ENCODE measurements around the gene PRR35.

The PRR35 gene

GRCh38 chr16:560204-560700, at the start of gene PRR35:
TSS of gene PRR35 (plus strand) at chr16:560394. CDS start at chr16:563295, 2,901 bp downstream.
- DNase-seq (ENCODE audit: low read depth in 2 of 2), result no peak

GRCh38 chr16:512802-513201, 47.4 kb upstream of the PRR35 start:
- no peak for DNase-seq (ENCODE audit: low read depth in 2 of 2)

GRCh38 chr16:513950-514349, 46.2 kb upstream of the PRR35 start:
- DNase-seq (ENCODE audit: low read depth in 2 of 2), result no peak

GRCh38 chr16:515175-515938, 44.8 kb upstream of the PRR35 start:
- no peak for DNase-seq (ENCODE audit: low read depth in 2 of 2)

GRCh38 chr16:515939-516226, 44.3 kb upstream of the PRR35 start:
- no peak for DNase-seq (ENCODE audit: low read depth in 2 of 2)

- no peak for DNase-seq (ENCODE audit: low read depth in 2 of 2)
Measured at GRCh38 chr16:516301-516700, 43.9 kb upstream of the PRR35 start.

- DNase-seq (ENCODE audit: low read depth in 2 of 2), result no peak
Measured at GRCh38 chr16:518858-519257, 41.3 kb upstream of the PRR35 start.

GRCh38 chr16:519425-519824, 40.8 kb upstream of the PRR35 start:
- no peak for DNase-seq (ENCODE audit: low read depth in 2 of 2)

GRCh38 chr16:519841-520687, 40.1 kb upstream of the PRR35 start:
- no peak for DNase-seq (ENCODE audit: low read depth in 2 of 2)

GRCh38 chr16:520847-521246, 39.3 kb upstream of the PRR35 start:
- DNase-seq (ENCODE audit: low read depth in 2 of 2), result no peak

- DNase-seq (ENCODE audit: low read depth in 2 of 2), result no peak
Measured at GRCh38 chr16:521381-522210, 38.6 kb upstream of the PRR35 start.

- DNase-seq (ENCODE audit: low read depth in 2 of 2), result no peak
Measured at GRCh38 chr16:522320-523096, 37.7 kb upstream of the PRR35 start.

- no peak for DNase-seq (ENCODE audit: low read depth in 2 of 2)
Measured at GRCh38 chr16:523097-523741, 37.0 kb upstream of the PRR35 start.

GRCh38 chr16:524274-525040, 35.7 kb upstream of the PRR35 start:
- no peak for DNase-seq (ENCODE audit: low read depth in 2 of 2)

- DNase-seq (ENCODE audit: low read depth in 2 of 2), result no peak
Measured at GRCh38 chr16:525123-525519, 35.1 kb upstream of the PRR35 start.

- peak; percentile 35 to 47 for DNase-seq (ENCODE audit: low read depth in 2 of 2)
Measured at GRCh38 chr16:525520-526180, 34.5 kb upstream of the PRR35 start.

- DNase-seq (ENCODE audit: low read depth in 2 of 2), result no peak
Measured at GRCh38 chr16:526181-527014, 33.8 kb upstream of the PRR35 start.

- DNase-seq (ENCODE audit: low read depth in 2 of 2), result peak; percentile 65 to 69
Measured at GRCh38 chr16:527015-527903, 32.9 kb upstream of the PRR35 start, which contains the start of gene CAPN15. TSS of gene CAPN15 (plus strand) at chr16:527712. CDS start at chr16:546839, 19,127 bp downstream.
